Omental fat pad (tissue), 4 donors: ENCODE data around the gene ST14. TPM values are rescaled to one million over a fixed set of nuclear protein-coding genes. Genes with fewer than 3 reads are reported as not detected.

ENCODE experiments used
- ATAC-seq: fragments of 150-250 bp; one replicate; pipeline ENCODE4 v1.9.1; 2016; ENCODE audit warnings: mild to moderate bottlenecking, moderate library complexity; ENCODE audit not compliant: low FRiP score
- DNase-seq: peaks from one replicate; pipeline ENCODE4 v3.0.0-alpha.2; 2019; ENCODE audit warnings: low spot score
- total RNA-seq, 4 donors: library from RNA; depleted of rRNA; stranded (reverse); fragments of >200 nt; gene quantifications; one replicate each; pipeline ENCODE4 v1.1.0, GENCODE V29; 2016
- TF ChIP-seq, protein P1 (sequence below), 3 donors: fragments of 450-650 bp; IDR thresholded peaks; one replicate each; pipeline ENCODE4 v1.5.1; 2016 to 2017; ENCODE audit warnings: antibody characterized with exemption in 3 of 3, mild to moderate bottlenecking in 3 of 3, moderate library complexity in 2 of 3

Gene ST14
- total RNA-seq, 4 donors from 2014 or later, result 4.4 to 49.1 (median 10.8) TPM

DNA sequence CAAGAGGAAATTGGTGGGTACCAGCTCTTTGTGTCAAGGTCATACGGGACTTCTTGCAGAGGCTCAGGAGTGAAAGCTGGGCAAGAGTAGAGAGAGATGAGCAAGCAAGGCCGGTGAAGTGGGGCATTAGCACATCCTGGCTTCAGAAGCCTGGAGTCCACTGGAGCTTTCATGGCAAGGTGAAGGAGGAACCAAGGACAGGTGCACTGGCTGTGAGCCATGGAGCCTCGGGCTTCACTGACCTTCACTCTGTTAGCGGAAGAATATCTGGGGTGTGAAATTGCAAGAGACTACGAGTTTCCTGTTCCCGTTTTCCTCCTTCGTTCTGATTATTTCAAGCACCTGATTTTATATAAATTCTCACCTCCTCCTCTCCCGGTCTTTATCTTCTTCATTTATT, 25.9 kb upstream of the ST14 start:
- DNase-seq, result no peak
- TF ChIP-seq, protein P1, sequence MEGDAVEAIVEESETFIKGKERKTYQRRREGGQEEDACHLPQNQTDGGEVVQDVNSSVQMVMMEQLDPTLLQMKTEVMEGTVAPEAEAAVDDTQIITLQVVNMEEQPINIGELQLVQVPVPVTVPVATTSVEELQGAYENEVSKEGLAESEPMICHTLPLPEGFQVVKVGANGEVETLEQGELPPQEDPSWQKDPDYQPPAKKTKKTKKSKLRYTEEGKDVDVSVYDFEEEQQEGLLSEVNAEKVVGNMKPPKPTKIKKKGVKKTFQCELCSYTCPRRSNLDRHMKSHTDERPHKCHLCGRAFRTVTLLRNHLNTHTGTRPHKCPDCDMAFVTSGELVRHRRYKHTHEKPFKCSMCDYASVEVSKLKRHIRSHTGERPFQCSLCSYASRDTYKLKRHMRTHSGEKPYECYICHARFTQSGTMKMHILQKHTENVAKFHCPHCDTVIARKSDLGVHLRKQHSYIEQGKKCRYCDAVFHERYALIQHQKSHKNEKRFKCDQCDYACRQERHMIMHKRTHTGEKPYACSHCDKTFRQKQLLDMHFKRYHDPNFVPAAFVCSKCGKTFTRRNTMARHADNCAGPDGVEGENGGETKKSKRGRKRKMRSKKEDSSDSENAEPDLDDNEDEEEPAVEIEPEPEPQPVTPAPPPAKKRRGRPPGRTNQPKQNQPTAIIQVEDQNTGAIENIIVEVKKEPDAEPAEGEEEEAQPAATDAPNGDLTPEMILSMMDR (IDR thresholded peaks at IDR 0.05), result no peak
- ATAC-seq, result no peak

DNA sequence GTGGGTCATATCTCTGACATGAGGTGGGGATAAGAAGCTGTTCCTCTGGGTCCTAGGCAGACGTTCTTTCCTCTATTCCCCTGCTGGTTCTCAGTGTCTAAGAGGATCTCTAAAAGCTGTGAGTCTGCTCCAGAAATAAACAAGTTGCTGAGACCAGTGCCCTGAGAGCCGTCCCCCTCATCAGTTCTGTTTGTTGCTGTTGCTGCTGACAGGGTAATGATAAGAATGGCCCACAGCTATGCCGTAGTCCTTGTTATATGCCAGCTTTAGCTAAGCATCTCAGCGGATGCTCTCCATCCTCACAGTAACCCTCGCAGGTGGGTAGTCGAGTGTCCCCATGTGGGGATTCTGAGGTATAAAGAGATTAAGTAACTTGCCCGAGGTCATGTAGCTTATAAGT, 23.5 kb upstream of the ST14 start:
- ATAC-seq (no peak), DNase-seq (no peak)
- TF ChIP-seq, protein P1 (IDR thresholded peaks at IDR 0.05), result no peak

- TF ChIP-seq, protein P1 (IDR thresholded peaks at IDR 0.05), result no peak
- DNase-seq (no peak), ATAC-seq (no peak)
Measured at GRCh38 chr11:130137999-130138398, 21.6 kb upstream of the ST14 start.

- DNase-seq (no peak), ATAC-seq (no peak)
- TF ChIP-seq, protein P1 (IDR thresholded peaks at IDR 0.05), result no peak
Measured at GRCh38 chr11:130139401-130139800, 20.2 kb upstream of the ST14 start.

- ATAC-seq, result peak; percentile 68
Measured at GRCh38 chr11:130141561-130142341, 17.8 kb upstream of the ST14 start.

DNA sequence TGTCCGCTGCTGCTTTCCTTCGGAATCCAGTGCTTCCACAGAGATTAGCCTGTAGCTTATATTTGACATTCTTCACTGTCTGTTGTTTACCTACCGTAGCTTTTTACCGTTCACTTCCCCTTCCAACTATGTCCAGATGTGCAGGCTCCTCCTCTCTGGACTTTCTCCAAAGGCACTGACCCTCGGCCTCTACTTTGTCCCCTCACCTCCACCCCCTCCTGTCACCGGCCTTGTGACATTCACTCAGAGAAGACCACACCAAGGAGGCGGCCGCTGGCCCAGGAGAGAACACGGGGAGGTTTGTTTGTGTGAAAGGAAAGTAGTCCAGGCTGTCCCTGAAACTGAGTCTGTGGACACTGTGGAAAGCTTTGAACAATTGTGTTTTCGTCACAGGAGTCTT, 15.4 kb upstream of the ST14 start:
- TF ChIP-seq, protein P1 (IDR thresholded peaks at IDR 0.05), result no peak
- ATAC-seq (no peak), DNase-seq (no peak)

More at GRCh38 chr11:130141561-130142341, 17.8 kb upstream of the ST14 start:
- TF ChIP-seq, protein P1 (IDR thresholded peaks at IDR 0.05), result no peak
- DNase-seq, result no peak

DNA sequence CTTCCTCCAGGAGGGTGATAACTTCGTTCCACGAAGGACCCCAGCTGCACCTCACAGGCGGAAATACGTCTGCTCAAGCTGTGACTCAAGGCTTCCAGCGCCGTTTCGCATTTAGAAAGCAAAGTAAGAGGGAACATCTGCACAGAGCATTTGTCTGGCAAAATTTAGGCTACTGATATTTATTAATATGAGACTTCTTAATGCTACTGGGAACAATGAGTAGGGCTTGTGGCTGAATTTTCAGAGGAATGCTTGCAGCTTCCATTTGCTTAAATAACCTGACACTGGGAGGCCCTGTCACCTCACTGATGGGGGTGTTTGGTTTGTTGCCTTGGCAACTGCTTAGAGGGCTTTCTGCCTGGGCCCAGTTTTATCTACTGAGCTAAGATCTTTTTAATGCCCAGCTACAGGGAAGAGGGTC, 14.7 kb upstream of the ST14 start:
- ATAC-seq (no peak), DNase-seq (no peak)
- TF ChIP-seq, protein P1 (IDR thresholded peaks at IDR 0.05), result no peak
